ENCODE measurements around the gene SMIM36. TPM values are rescaled to one million over a fixed set of nuclear protein-coding genes. Genes with fewer than 3 reads are reported as not detected.

The SMIM36 gene
- total RNA-seq = not detected in 2 replicates

GRCh38 chr17:55510986-55511721, at the start of gene SMIM36:
Gene SMIM36 (minus strand): TSS chr17:55511452.

GRCh38 chr17:55421179-55421934, 89.9 kb downstream of the SMIM36 start, which contains the start of gene MMD:
Gene MMD (minus strand): TSS chr17:55421835. CDS start chr17:55421695, 140 bp downstream.

Other genes with a start within 250 kb of the SMIM36 start
- under 0.01 and 0.12 TPM in 2 replicates for gene HLF, start 246.5 kb downstream of the SMIM36 start, total RNA-seq
- 13.2 and 13.5 TPM in 2 replicates for gene MMD, start 89.6 kb downstream of the SMIM36 start, total RNA-seq
- 1.8 and 7.6 TPM in 2 replicates for gene TMEM100, start 211.4 kb upstream of the SMIM36 start, total RNA-seq
- gene PCTP, start 239.6 kb upstream of the SMIM36 start, total RNA-seq = 6.5 and 17.4 TPM in 2 replicates